Islet of Langerhans (tissue), 1 donor: Measurements from ENCODE around the gene CITED2.
A peak's percentile ranks its signal among the peaks of the same experiment; 100 is the strongest.

Experiments used
- FAIRE-seq: peaks from one replicate; lab custom pipeline; 2011; peaks lifted over from hg19 to GRCh38; lab: Jason Lieb, UNC

CITED2 gene

DNA sequence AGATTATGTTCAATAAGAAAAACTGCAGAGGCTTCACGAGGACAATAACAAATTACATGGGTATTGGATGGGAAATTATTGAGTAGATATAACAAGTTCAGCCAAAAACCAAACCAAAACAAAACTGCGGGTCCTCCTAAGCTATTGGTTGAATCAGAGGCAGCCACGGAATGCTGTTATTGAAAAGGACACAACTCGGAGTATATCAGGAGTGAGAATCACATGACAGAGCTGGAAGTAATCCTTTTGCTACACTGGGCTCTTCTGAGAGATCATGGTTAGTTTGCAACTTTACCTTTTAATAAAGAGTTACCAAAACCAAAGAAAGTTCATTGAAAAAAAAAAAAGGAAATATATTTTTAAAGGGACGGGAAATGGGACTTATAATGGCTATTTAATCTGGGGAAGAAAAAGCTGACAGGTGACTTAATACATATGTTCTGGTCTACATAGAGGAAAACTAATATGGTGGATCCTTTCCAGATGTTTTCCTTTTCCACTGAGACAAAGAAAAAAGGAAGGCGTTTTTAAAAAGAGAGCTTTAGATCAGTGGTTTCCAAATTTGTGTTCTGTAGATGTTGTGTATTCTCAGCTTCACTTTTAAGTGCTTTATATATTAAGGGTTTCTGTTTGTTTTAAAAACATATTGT is 6.9 kb upstream of the CITED2 start:
- FAIRE-seq: no peak

DNA sequence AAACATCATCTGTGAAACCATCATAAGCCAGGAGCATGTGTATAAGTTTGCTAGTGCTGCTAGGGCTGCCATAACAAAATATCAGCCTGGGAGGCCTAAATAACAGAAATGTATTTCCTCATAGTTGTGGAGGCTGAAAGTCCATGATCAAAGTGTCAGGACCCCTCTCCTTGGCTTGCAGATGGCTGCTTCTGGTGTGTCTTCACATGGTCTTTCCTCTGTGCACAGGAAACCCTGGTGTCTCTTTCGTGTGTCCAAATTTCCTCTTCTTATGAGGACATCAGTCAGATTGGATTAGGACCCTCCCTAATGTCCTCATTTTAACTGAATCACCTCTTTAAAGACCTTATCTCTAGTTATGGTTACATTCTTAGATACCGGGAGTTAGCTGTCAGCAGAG is 6.2 kb upstream of the CITED2 start:
- no peak for FAIRE-seq

DNA sequence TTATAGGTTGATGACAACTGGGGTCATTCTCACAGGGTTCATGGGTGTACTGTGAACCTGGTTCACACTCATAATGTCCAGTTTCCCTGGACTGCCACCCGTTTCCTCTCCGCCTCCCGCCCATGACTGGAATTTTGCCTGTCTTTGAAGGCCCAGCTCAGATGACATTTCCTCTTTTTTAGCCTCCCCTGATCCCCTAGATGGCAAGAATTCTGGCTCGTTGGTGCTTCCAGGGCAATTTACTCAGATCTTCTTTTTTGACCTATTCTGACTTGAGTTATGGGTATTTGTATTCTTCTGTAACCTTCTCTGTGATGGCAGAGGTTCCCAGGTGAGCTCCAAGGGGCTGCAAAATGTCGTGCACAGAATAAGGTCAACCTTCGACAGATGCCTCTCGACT is 5.7 kb upstream of the CITED2 start:
- FAIRE-seq: no peak

DNA sequence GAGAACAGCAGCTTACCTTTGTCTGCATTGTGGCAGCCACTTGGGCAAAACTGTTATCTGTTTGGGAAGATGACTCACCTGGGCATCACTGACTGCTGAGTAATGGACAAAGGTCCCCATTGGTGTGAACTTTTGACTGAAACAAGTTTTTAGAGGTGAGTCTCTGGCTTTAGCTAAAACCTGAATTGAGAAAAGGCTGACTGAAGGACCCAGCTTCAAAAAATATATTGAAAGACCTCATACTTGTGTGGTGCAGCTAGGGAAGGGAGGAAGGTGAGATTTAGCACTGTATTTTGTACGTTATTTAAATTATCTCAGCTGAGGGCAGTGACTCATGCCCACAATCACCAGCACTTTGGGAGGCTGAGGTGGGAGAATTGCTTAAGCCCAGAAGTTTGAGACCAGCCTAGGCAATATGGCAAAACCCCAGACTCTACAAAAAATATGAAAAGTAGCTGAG is 4.5 kb upstream of the CITED2 start:
- FAIRE-seq: no peak

DNA sequence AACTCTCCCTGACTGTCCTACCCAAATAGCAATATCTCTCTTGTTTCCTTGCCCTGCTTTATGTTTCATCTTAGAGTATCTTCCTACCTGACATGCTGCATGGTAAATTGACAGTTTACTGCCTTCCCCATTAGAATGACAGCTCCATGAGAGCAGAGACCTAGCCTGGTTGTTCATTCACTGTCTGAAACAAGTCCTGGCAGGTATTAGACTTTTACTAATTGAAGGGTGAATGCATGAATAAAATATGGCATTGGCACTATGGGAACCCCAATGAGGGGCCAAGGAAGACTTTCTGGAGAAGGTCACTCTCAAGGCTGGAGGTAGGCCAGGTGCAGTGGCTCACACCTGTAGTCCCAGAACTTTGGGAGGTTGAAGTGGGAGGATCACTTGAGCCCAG is 3.8 kb upstream of the CITED2 start:
- FAIRE-seq: no peak

DNA sequence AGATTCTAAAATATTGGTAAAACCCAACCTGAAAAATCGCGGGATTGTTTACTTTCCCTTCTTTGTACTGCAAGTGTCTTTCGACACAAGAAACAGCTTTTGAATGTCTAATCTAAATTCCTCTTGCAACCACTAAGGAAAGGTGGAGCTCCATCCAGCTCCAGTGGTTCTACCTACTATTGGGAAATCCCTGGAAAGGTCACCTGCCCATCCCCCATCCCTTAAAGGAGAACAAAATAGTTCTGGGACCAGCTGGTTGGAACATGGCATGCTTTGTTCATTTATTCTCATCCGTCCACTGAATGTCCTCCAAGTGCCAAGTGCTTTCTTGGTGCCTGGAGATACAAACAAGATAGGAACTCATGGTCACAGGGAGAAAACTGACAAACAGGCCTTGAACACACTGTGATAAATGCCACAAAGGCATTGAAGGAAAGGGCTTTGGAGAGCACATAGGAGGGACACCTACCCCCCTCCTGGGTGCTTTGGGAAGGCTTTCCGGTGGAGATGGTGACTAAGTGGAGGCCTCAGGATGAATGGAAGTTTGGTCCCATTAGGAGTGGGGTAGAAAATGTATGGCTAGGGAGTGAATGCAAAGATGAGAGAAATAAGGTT is 2.3 kb upstream of the CITED2 start:
- FAIRE-seq: no peak

DNA sequence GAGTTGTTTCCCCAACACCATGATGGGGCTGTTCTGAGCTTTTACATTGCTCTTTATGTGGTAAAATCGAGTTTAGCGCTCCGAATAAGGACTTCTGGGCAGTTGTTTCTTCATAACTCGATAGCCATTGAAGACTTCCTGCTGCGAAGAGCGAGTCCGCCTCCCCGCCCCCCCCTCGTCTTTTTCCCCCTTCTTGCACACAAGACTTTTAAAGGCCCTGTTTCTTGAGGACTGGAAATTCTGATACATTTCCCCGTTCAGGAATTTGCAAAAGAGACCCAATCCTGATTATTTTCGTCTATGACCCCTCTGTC is 1.5 kb upstream of the CITED2 start:
- no peak for FAIRE-seq

DNA sequence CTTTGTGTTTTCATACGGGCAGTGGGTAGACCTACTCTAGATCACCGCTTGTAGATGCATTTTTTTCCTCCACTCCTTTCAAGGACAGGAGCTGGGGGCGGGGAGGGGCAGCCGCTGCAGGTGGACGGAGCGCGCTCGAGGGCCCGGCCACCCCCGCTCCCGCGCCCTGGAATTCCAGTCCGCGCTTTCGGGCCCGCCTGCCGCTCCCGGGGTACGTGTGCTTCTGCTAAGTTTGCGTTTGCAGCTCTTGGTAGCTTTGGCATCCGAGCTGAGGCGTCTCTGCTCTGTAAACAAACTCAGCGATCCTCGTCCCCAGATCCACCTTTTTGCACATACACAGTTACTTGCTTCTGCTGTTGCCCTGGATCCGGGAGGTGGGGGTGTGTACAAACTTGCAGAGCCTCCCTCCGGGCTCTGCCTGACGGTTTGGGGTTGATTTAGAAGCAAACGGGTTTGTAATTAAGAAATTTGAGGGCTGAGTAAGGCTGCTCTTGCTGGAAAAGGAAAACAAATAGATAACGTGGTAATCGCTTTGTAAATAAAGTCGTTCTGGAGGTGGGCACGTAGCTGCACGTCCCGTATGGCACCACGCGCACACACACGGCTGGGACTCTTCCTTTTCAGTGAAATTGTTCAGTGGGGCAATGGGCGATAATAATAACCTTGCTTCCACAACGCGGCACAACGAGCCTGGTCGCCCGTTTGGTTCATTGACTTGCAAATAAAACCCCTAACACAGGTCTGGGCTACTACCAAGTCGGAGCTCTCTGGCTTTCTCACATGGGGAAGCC is 973 bp upstream of the CITED2 start:
- peak; percentile 64 for FAIRE-seq

DNA sequence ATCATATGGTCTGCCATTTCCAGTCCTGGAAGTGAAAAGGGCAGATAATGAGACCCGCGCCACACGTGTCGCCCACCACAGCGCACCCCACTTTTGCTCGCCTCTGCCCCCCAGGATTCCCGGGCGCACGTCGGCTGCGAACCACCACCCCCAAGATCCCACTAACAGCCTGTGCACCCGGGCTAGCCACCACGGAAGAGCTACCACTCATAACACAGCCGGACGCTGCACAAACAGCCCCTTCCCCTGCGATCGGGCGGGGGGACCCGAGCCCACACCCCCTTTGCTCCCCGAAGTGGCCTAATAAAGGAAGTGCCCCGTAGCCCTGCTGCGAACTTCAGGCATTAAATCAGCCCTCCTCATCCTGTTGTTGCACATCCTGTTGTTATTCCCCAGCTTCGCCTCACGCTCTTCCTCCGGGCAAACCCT is 506 bp downstream of the CITED2 start:
- no peak for FAIRE-seq

DNA sequence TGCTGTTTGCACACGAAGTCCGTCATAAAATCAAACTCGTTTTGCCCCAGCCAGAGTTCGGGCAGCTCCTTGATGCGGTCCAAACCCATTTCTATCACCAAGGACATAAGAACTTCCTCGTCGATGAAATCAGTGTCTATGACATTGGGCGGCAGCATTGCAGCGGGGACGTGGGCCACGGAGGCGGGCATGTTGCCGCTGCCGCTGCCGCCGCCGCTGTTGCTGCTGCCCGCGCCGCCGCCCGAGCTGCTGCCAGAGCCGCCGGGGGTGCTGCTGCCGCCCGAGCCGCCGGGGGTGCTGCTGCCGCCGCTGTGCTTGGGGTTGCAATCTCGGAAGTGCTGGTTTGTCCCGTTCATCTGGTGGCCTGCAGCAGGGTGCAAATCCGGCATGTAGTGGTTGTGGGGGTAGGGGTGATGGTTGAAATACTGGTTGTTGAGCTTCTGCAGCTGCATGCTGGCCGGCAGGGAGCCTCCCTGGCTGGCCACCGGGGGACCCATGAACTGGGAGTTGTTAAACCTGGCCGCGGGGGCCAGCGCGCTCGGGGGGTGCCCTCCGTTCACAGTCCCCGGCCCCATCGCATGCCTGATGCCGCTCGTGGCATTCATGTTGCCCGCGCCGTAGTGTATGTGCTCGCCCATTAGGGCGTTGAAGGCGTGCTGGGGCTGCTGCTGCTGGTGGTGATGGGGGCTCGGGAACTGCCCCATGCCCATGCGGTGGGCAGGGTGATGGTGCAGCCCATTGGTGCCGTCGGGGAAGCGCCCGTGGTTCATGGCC is 1.1 kb downstream of the CITED2 start:
- FAIRE-seq: no peak

DNA sequence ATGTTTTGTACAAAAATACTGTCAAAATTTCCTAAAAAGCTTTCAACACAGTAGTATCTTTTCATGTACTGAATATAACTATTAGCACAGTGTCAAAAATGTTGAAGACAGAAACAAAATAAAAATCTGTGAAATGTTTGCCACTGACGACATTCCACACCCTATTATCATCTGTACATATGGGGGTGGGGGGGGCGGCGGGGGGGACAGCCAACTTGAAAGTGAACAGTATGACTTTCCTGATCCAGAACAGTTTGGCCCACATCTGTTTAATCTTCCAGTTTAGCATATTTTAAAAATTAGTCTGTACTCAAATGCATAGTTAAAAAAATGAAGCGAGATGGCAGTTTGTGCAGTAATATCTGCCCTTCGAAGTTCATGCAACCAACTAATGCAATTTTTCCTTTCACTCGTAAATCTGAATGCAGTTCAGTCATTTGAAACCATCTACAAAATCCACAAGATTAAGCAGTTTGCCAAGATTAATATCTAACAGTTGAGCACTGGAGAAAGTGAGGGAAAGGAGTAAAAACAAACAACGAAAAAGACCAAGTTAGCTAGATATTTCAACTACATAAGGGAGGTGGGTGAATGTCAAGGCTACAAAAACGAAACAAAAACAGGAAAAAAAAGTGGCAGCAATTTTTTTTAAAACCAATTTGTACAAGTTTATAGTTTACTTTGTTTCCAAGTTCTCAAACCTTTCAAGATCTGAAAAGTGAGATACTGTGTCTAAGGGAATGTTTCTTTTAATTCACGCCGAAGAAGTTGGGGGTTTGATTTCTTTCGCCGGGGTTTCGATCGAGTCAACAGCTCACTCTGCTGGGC is 1.9 kb downstream of the CITED2 start:
- FAIRE-seq: no peak

DNA sequence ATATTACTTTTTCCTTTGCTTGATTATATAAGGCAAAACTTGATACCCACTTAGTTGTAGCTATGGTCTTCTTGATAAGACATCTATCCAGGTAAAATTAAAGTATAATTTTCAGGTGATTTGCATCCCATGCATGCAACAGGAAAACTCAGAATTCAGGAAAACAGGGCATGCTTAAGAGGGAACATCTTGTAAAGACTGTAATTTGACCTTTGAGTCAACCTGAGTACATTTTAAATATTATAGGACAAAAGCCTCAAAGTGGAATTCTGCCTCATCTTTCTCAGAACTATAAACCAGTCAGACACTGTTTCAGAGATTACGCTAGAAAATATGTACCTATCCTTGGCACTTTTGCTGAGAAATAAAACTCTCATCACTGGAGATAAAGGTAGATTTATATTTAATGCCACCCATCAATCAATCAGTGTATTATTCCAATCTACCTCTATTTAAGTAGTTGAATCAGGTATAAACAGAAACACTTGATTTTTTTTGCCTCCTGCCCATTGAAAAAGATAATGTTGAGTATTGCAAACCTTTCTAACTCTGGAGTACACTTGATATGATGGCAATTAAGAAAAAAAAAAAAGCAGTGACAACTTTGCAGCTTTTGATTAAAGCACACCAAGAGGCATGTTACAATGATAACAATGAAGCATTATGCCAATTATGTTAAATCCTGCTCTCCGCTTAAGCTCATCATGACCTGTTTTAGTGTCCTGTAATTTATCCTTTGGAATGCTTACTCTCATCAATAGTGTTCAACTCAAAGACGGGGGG is 2.8 kb downstream of the CITED2 start:
- no peak for FAIRE-seq

DNA sequence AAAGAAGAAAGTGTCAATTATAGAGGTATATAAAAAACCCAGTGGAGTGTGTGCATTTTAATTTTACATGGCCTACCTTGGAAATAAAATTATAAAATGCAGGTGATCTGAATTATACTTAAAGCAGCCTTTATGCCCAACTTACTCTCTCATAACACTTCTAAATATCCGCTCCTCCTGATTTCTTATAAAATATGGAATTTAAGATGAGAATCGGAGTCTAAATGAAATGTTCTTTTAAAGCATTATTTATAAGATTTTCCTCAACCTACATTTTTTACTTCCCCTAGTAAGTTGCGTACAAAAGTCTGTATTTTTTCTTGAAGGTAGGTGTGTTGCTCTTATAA is 3.5 kb downstream of the CITED2 start:
- no peak for FAIRE-seq

DNA sequence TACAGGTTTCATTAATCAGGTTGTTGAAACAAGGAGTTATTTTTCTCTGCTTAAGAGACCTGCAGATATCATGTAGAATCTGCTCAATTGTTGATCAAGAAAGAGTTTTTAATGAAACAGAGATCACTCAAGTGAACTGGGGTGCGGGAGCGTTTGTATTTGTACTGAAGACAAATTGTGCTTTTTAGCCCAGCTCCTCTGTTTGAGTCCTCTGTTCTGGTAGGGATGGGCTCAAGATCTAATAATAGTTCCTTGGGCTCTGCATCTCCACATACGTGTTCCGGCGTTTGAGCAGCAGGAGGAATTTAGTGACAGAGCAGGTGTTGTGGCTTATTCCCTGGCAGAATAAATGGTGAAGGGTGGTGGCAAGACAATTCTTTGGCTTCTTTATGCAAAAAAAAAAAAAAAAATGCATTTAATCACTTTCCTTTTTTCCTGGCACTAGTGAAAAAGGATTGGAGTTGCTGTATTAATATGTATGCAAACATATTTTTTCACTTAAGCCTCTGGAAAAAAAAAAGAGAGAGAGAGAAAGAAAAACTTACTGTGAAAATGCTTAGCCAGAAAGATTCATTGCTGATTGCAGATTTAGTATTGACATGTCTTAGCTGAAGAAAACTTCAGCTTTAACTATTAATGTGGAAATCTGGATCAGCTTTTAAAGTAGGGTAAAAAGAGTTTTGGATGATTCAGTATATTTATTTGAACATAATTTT is 4.0 kb downstream of the CITED2 start:
- FAIRE-seq: peak; percentile 17

DNA sequence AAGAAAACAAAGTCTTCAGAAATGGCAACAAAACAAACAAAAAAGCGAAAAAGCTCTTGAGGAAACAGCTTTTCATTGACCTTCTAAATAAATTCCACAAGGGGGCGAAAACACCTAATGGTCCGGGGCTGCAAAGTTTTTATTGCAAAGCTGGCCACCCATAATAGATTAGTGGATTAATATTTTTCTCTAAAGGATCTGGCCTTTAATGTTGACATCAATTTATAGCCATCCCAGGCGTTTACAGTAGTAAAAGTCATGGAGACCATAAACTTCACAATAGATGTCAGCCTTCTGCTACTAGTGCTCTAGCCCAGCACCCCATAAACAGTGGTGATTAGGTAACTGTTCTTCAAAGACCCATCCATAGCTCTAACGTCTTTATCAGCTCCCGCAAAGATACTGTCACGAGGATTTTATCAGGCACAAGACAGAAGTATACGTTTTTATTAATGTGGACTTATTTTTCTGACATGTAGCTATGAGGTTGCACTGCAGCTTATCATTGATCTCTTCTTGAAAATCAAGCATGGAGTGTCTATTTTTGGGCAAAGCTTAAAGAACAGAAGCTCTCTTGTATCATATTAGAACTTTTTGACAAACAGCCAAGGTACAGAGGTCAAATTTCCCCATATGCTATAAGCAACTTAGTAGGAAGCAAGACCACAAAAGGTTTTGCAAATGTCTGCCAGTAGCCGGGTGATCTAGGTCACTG is 4.7 kb downstream of the CITED2 start:
- peak; percentile 43 for FAIRE-seq

DNA sequence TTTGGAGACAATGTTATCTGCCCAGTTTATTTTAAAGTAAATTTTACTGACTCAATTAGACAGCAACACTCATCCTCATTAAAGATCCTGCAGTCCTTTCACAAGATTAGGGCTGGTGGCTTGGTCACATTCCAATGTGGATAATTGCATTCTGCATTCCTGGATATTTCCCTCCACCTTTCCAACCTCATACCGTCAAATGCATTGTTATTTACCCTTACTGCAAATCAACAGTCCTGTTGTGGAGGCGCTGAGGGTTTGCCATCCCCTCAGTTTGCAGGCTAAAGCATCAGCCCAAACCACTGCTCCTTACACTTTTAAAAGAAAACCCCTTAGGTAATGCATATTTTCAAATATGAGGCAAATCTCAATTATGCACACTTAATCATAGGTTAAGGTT is 5.4 kb downstream of the CITED2 start:
- FAIRE-seq: no peak

DNA sequence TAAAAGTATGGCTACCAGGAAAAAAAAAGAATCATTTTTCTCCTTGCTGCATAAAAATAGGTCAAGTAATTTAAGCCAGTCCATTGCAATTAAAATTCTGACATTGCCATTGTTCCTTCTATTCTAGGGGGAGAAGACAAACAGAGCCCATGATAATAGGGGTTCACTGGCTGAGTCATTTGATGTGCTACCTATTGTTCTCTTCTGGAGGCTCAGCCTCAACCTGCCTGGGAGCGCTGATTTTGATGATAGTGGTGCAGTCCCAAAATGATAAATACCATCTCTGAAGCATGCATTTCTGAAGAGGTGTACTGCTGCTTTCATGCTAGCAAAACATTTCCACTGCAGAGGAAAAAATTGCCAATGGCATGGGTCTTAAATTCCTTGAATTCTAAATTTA is 5.8 kb downstream of the CITED2 start:
- no peak for FAIRE-seq

DNA sequence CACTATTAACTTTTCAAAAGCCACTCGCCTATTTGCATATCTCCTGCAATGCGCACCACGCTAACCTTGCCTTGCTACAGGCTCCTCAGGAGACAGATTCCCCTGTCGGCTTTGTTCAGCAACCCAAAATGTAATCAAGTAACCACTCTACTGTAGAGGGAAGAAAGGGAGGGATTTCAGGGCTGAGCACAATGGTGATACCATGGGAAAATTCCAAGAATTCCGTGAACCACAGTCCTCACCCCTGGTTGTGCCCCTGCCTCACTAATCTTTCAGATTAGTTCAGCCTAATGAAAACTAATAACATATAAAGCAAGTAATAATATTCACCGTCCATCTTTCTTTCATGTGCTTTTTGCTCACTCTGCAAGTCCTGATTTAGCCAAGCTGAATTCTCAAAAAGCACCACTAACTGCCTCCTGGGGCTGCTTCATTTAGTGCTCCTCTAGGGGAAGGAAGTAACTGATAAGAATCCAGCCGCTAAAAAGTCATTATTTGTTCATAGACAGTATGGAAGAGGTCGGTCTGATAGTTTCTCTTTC is 6.6 kb downstream of the CITED2 start:
- no peak for FAIRE-seq

DNA sequence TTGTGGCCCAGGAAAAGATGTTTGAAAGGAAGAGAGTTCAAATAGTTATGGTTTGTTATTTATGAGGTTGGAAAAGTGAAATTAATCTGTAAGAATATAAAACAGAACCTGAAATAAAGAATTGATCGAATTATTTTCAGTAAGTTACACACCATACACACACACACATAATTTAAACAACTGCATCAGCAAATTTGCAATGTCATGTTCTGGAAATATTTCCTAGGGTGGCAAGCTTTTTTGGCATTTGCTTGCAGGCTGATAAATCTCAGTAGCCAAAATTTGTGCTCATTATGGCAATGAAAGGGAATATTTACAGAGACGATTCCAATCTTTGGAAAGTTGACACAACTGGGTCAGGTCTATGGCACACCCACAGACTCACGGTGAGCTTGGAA is 9.5 kb downstream of the CITED2 start:
- FAIRE-seq: no peak
